GM10266 (cell line): ENCODE measurements around the gene TNNI3K.
"Not testable (repeated sequence)": the region's sequence is repeated elsewhere in the genome, so short reads cannot be mapped to it uniquely, and the experiment has no call there.

Experiments
- DNase-seq: peaks from one replicate; pipeline ENCODE4 v3.0.0; 2012; ENCODE audit errors: extremely low spot score
- CTCF ChIP-seq: IDR thresholded peaks from 2 replicates; pipeline ENCODE4 v1.5.1; 2012; ENCODE audit warnings: mild to moderate bottlenecking, low read depth; ENCODE audit not compliant: control insufficient read depth, insufficient read depth; ENCODE audit errors: missing control alignments

The TNNI3K gene

GRCh38 chr1:74246315-74246714, 11.1 kb downstream of the TNNI3K start:
- DNase-seq, result no peak
- TF ChIP-seq CTCF, result no peak

- no peak for DNase-seq
- no peak for TF ChIP-seq CTCF
Observed at GRCh38 chr1:74247881-74248528, 12.8 kb downstream of the TNNI3K start.

- not testable (repeated sequence) for DNase-seq
Observed at GRCh38 chr1:74253243-74253824, 18.1 kb downstream of the TNNI3K start.

GRCh38 chr1:74266001-74266400, 30.8 kb downstream of the TNNI3K start:
- DNase-seq, result no peak
- no peak for TF ChIP-seq CTCF

- no peak for DNase-seq
Observed at GRCh38 chr1:74271503-74271902, 36.3 kb downstream of the TNNI3K start.

GRCh38 chr1:74280642-74281396, 45.6 kb downstream of the TNNI3K start:
- no peak for TF ChIP-seq CTCF
- DNase-seq, result no peak

More at GRCh38 chr1:74271503-74271902, 36.3 kb downstream of the TNNI3K start:
- TF ChIP-seq CTCF, result no peak

GRCh38 chr1:74286414-74286813, 51.2 kb downstream of the TNNI3K start:
- no peak for DNase-seq
- TF ChIP-seq CTCF, result no peak
